Stimulated activated CD8-positive, alpha-beta memory T cell treated with anti-CD3 and anti-CD28 coated beads, Interleukin-15, amount 100 ng/mL, for 48 hours (primary cell): ENCODE measurements around the gene ARHGAP27.

ENCODE experiments used
- DNase-seq, 2 donors: peaks; one replicate each; pipeline ENCODE4 v3.0.0-alpha.2; 2020; ENCODE audit warnings: low read depth in 2 of 2

ARHGAP27 gene

DNA sequence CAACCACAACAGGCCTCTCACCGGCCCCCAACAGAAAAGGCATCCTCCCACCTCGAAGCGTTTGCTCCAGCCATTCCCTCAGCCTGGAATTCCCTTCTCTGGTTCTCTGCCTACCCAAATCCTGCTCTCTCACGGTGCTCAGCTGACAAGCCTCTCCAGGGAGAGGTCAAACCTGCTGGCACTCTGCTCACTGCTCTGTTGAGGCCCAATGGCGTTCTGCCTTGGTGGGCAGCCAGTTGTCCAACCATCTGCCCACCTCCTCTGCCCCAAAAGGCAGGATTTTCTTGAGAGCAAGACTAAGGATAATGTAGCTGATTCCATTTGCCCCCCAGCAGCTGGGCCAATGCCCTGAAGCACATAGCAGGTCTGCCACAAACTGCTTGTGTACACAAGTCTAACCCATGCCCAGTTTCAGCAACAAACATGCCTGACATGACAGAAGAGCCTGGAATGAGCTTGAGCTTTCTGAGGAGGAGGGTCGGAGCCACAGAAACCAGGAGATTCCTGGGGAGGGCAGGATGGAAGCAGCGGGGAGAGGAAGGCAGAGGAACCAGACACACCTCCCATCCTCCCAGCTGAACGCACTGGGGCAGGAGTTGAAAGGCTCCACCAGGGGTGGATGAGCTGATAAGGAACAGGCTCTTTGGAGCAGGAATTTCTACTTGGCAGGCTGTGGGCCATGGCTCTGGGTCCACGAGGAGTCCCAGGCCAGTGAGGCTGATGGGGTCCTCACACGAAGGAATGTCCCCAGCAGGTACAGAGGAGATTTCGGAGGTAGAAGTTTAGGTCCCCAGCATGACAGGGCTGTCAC, 23.9 kb downstream of the ARHGAP27 start:
- DNase-seq: no peak

DNA sequence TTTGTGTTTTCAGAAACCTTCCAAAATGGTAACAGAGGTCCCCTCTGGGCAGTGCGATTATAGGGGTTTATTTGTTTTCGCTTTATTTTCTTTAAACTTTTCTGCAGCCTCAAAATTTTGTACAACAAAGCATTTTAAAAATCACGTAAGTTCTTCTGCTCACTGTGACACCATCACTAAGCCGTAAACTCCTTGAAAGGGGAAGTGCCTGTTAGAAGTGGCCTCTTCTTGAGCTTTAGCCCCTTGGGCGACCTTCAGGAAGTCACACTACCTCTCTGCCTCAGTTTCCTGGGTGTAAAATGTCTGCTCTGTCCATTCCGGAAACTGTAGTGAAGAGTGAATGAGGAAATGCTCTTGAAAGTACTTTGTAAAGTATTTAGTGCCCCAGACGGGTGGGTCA, 26.6 kb downstream of the ARHGAP27 start:
- DNase-seq: no peak

DNA sequence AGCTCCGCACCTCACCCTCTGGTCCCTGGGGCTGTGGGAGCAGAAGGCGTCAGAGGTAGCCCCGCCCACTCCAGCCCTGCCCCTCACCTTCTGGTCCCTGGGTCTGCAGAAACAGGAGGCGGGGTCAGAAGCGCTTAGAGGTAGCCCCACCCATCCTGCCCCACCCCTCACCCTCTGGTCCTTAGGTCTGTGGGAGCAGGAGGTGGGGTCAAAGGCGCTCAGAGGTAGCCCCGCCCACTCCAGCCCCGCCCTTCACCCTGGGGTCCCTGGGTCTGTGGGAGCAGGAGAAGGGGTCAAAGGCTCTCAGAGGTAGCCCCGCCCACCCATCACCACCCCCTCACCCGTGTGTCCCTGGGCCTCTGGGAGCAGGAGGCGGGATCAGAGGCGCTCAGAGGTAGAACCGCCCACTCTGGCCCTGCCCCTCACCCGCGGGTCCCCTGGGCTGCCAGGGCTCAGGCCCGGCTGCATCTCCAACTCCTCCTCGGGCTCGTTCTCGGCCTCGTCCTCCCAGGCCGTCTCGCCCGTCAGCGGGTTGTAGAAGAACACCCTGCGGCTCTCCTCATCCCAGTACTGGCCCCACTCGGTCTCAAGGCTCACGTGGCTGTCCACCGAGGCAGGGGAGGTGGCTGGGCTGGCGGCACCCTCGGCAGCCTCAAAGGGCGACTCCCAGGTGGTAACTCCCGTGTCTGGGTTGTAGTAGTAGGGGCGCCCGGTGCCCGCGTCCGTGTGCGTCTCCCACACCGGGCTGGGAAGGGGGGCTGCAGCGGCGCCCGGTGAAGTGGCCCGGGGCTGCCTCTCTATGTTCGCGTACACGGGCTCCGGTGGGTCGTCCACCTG, 27.2 kb downstream of the ARHGAP27 start:
- no peak for DNase-seq

GRCh38 chr17:45404870-45405249, 27.8 kb downstream of the ARHGAP27 start:
- DNase-seq: no peak

GRCh38 chr17:45403906-45404490, 28.7 kb downstream of the ARHGAP27 start:
- DNase-seq: no peak

GRCh38 chr17:45402916-45403315, 29.8 kb downstream of the ARHGAP27 start:
- no peak for DNase-seq

DNA sequence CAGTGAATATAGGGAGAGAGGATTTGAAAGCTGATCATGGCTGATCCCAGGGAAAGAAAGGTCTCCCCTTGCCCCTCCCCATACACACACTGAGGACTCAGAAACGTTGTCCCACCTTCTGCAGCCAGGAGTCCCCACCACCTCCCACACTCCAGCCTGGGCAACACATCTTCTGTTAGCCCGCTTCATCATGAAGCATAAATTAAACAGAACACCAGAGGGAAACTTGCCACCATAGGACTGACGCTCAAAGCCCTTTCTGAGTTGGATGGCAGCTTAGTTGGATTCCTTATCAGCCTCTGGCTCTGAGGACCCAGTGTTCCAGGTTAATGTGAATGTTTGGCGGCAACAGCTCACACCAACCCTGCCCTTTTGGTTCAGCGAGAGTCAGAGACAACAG, 33.9 kb downstream of the ARHGAP27 start:
- DNase-seq: no peak

DNA sequence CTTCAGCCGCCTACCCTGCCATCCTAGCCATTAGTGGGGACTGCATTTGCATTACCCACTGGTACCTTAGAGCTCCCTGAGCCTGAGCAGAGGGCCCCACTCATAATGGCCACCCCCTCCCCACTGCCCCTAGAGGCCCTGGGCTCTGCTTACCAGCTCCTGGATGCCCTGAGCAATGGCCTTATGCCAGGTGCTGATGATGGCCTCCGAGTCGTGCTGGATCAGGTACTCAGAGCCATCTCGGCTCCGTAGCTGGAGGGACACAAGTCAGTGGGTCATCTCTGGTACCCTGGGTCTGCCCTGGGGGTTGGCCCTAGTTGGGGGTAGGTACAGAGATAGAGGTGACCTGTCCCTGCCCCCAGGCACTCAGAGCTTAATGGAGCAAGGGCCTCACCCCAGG, 34.9 kb downstream of the ARHGAP27 start:
- no peak for DNase-seq

- no peak for DNase-seq
Measured at GRCh38 chr17:45396496-45397205, 36.0 kb downstream of the ARHGAP27 start.

DNA sequence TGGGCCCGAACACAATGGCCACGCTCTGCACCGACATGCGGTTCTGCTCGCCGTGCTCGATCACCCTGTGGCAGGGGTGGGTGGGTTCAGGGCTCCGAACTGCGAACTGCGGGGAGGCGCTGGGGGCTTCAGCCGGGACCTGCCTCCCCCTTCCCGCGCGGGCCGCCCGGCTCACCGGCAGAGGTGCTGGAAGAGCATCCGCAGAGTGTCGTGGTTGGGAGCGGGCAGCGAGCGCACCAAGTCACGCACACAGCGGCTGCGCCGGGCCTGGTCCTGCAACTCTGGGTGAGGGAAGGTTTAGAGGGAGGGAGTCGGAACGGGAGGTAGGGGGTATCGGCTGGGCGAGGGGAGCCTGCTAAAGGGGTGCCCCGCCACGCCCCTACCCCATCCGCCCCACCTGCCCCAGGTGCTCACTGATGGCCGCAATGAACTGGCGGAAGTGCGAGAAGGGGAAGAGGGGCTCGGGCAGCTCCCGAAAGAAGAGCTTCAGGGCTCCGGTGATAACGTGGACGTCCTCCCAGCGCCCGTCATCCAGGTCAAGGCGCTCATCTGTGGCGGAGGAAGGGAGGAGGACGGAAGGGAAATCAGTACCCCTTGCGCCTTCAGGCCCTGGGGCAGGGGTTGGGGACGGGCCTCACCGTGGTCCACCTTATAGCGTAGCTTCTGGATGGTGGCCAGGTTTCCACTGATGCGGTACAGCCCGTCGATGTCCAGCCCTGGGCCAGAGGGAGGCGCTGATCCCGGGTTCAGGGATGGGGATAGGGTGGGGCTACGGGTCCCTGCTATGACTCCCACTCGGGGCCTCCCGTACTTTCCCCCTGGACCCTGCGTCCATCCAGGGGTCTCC, 36.9 kb downstream of the ARHGAP27 start:
- DNase-seq: no peak

DNA sequence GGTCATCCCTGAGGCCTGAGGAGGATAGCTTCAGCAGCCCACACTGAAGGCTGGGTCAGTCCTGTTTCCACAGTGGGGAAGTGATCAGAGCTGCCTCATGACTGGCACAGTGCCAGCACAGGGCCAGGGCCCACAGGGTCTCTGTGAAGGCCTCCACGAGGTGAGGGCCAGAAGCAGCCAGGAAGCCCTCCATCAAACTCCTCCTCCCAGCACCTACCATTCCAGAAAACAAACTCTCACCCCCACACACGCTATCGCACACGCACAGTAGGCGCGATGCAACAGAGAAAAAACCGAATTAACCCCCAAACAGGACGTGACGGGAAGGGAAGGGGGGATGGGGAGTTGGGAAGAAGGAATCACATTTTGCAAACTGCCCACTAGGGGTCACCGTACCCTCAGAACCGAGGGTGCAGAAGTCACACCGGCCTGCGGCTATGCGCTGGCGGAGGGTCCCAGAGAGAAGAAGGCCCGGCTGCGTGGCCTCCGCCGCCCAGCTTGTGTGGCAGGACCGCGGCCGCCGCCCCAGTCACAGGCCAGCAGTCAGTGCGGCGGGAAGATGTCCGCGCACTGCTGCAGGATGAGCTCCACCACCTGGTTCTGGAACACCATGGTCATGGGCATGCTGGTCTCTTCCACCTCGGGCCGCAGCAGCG, 37.6 kb downstream of the ARHGAP27 start:
- DNase-seq: no peak

GRCh38 chr17:45394564-45394912, 38.1 kb downstream of the ARHGAP27 start:
- no peak for DNase-seq

DNA sequence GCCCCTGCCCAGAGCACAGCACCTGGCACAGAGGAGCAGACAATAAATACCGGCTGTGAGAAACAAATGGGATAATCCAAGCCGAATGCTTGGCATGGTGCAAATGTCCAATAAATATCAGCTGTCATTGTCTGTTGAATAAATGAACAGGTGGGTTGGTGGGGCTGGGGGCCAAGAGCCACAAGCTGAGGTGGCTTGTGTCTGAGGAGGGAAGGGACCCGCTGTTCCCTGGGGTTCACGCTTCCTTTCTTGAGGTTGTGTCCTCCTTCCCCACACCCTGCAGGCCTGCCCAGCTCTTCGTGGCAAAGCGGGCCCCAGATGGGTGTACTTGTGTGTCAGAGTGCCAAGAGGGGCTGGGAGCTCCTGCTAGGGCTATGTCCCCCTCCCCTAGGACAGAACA, 38.6 kb downstream of the ARHGAP27 start:
- DNase-seq: no peak

GRCh38 chr17:45393411-45393810, 39.3 kb downstream of the ARHGAP27 start:
- DNase-seq: no peak

- no peak for DNase-seq
Measured at GRCh38 chr17:45391918-45392317, 40.8 kb downstream of the ARHGAP27 start.

- DNase-seq: no peak
Measured at GRCh38 chr17:45391291-45391690, 41.4 kb downstream of the ARHGAP27 start.

DNA sequence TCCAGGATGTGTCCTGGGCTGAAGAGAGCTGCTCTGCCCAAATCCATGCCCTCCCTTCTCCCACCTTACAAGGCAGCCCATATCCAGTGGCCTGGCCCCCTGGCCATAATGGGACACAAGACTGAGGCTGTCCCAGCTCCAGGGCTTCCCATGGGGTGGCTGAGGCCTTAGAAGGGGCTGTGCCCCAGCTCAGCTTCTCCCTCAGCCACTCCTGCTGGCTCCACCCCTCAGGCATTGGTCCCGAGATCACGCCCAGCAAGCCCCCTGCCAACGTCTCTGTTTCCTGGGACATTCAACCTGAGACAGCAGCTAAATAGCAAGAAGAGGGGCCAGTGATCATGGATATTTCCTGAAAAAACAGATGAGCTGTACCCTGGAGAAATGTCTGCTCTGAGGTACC, 43.3 kb downstream of the ARHGAP27 start:
- DNase-seq: no peak

DNA sequence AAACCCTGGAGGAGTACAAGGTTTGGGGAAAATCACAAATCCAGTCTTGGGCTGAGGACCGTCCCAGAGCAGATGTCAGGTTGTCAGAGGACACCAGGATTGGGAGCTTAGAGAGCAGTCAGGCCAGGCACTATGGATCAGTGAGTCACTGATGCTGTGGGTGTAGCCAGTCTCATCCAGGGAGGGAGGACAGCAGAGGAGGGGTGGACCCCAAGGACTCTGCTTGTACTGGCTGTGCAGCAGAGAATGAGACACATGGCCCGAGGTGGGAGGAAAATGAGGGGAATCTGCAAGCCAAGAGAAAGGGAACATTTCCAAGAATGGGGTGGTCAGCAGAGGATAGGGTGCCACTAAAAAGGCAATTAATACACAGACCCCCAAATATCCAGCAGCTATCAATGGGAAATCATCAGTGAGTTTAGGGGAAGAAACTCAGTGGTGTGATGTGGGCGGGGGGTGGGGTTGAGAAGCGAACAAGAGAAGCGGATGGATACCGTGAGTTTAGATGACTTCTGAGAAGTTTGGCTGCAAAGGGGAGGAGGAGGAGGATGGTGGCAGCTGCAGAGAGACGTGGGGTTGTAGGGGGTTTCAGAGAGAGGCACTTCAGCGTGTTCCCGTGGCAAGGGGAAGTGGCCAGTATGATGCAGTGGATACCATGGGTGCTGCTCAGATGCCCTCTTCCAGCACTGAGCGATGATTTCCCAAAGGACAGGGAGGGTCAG, 43.9 kb downstream of the ARHGAP27 start:
- DNase-seq: no peak

DNA sequence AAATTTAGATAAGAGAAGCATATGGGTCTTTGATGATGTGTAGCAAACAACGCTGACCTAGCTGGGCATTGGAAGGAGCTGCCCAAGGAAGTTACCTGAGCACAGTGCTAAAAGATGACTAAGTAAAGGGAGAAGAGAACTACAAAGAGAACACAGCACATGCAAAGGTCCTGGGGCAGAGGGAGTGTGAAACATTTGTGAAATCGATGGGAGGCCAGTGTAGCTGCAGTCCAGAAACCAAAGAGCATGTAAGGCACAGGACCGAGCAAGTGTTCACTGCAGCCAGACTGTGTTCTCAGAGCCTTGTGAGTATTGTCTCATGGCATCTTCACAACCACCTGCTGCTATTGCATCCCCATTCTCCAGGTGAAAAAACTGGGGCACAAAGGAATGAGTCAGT, 44.9 kb downstream of the ARHGAP27 start:
- no peak for DNase-seq

DNA sequence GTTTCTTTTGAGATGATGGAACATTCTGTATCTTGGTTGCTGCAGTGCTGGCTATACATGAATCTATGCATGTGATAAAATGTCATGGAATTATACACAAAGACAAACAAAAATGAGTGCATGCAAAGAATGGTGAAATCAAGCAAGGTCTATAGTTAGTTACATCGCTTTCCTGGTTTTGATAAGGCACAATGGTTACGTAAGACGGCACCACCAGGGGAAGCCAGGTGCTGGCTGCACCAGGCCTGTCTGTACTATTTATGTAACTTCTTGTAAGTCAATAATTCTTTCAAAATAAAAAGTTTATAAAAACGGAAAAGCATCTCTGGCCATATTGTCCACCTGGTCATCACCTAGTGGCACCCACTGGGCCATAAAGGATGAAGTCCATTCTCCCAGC, 46.5 kb downstream of the ARHGAP27 start:
- DNase-seq: no peak
